ENCODE data around the gene GYPC.

GRCh38 chr2:126672980-126673605 lies 17.1 kb downstream of the GYPC start:
- TF ChIP-seq FOXP2 (optimal IDR thresholded peaks at IDR 0.05; ENCODE audit: control extremely low read depth, extremely low read length, insufficient read depth) = no peak
- no peak for TF ChIP-seq EZH2 (IDR thresholded peaks at IDR 0.05)
